CD4-positive, alpha-beta T cell treated with Interleukin-21 for 1 hour (primary cell): ENCODE results near the gene HAPLN2.
"Not testable (repeated sequence)": the region's sequence is repeated elsewhere in the genome, so short reads cannot be mapped to it uniquely, and the experiment has no call there.

Source experiments
- DNase-seq: peaks from one replicate; pipeline ENCODE4 v3.0.0-alpha.2; 2020

Gene HAPLN2

DNA sequence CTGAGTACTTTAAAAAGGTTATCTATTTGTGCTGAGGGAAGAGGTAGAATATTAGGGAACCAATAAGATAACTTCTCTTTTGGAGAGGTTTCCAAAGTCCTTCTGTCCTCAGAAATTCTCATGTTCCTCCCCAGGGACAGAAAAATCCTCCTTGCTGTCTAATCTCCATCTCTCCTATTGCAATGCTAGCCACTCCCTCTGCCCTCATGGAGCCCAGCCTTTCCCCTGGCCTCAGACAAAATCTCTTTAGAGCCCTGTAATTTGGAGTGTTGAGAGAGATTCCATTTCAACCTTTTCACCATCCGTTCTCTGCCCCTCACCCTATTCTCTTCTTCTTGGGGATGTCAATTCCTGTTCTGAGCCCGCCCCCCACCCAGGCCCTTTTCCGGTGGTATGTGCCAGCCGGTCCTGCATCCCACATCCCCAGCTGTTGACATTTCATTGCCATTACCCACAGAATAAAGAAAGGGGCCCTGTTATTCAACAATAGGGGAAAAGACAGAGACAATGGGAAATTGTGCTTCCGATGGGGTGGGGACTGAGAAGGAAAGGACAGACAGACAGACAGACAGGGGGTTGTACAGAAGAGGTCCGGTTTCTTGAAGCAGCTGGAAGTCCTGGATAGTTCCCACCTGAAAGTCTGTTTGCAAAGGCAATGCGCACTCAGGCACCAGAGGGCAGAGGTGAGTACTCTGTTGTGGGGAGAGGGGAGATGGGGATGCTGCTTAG is at the start of gene HAPLN2:
TSS of gene HAPLN2 (plus strand) at position 563 of the 729 bp plus-strand sequence. CDS start 4,076 bp downstream, outside the sequence.
- DNase-seq: peak; percentile 15

DNA sequence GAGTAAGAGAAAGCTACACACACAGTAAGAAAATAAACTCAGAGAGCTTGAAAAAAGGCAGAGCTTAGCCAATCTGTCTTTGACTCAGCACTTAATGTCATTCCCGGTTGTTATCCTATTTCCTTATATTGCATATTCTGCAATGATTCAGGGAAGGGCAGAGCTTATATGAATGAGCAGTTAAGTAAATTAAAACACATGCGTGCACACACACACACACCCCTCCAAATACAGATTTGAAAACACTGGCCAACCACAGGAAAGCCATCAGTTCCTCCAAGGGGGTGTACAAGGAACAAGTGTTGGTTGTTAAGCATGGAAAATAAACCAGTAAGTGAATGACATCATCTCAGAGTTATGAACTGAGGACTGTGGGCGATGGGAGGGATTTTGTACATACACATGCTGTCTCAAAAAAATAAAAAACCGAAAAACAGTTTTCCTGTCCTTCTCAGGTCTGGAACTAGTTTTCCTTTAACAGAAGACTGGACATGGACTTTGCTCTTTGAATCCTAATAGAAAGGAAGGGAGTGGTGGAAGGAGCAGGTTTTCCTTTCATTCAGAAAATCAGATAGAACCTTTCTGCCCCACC is 47.9 kb upstream of the HAPLN2 start:
- no peak for DNase-seq

DNA sequence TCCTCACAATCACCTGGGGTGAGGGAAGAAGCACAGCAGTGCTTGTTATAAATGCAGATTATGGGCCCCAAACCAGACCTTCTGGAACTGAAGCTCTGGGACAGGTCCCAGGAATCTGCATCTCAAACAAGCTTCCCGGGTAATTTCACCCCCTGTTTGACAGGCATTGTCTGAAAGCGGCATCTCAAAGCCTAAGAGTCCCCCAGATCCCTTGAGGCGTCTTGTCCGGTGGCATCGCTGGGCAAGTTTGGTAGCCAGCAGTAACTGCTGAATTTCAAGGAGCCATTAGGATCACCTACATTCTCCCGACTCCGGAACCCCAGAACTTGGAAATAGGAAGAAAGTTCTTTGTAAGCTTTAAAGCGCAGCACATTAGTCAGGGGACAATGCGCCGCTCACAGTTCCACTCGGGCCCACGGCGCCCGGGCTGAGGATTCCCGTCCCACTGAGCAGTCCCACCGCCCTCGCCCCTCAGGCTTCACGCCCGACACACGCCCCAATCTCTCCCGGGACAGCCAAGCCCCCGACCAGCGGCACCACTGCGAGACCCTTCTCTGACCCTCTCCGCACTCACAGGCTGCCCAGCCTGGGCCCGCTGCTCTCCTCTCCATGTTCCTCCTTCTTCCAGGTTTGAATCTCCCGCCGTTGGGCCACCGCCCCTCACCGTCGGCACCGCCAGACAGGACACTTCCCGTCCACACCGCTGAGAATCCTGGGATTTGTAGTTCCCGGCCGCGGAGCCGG is 47.1 kb upstream of the HAPLN2 start, which contains the start of gene IQGAP3:
TSS of gene IQGAP3 (minus strand) at position 647 of the 744 bp plus-strand sequence. CDS start at position 611, 36 bp downstream.
- peak; percentile 82 for DNase-seq

DNA sequence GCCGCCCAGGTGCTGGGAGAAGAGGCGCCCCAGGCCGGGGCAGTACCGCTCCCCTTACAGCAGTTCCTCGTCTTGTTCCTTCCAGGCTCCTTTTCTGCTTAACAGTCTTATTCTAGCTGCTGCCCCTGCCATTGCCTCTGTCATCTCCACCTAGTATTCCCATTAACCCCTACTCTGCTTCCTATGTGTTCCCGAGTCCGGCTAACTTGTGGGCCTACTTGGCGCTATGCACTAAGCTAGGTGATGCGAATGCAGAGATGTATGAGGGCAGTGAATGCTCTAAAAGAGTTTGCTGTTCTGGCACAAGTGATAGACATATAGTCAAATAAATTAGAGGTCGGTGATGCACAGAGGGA is 46.6 kb upstream of the HAPLN2 start:
- DNase-seq: no peak

DNA sequence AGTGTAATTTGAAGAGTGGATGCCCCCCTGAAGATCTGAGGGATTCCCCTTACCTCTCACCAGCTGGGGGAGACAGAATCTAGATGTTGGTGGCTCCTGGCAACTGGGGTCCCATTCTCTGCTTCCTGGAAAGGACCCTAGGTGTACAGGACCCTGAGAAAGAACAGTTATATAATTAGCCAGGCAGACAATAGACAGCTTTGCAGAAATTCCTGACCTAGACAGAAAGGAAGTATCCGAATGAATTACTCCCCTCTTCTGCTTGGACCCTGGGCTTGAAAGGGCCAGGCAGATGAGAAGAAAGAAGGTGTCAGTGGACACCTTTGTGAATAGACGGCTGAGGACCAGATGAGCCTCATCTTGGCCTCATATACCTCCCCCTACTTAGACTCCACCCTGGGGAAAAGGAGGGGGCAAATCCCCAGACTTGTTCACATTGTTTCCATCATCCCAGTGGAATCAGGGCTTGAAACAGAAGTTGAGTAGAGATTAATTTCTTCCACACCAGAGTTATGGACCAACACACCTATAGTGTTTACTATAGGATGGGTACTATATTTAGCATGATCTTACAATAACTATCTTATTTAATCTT is 45.1 kb upstream of the HAPLN2 start:
- no peak for DNase-seq

DNA sequence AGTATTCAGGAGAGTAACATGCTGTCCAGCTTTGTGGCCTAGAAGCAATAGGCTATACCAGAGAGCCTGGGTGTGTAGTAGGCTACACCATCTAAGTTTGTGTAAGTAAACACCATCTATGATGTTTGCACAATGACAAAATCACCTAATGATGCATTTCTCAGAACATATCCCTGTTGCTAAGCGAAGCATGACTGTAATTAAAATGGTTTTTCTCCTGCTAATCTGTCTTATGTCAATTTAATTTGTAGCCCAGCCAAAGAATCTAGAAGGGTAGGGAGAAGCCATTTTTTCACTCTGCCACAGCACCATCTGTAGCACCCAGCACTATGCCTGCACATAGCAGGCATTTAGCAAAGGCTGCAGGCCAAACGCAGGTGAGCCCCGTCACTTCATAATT is 41.7 kb upstream of the HAPLN2 start:
- DNase-seq: no peak

DNA sequence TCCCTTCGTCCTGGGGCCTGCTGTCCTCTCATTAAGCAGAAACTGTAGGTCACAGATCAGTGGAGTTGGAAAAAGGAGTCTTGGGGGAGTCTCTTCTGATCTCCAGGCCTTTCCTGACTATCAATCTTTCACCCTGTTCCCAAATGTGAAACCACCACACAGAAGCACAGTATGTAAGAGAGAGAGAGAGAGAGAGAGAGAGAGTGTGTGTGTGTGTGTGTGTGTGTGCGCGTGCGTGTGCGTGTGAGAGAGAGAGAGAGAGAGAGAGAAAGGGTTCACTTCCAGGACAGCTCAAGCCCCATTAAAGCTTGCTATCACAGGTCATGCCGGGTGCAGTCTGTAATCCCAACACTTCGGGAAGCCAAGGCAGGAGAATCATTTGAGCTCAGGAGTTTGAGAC is 41.2 kb upstream of the HAPLN2 start:
- DNase-seq: no peak

DNA sequence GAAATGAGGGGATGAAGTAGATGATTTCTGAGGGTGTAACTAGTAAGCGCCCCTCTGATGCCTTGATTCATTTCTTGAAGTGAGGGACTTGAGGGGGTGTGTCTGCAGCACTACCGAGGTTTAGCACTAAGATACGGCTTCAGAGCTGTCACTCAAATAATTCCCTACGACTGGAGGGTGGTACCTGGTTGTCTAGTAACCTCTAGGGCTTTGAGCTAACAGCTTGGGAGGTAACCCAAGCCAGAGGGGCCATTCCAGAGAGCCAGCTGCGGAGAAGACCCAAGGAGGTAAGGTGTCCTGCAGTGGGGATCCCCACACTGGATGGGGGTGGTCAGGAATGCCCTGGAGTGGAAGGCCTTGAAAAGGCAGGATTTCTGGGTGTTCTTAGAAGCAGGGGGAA is 39.7 kb upstream of the HAPLN2 start, which contains the start of gene TTC24:
TSS of gene TTC24 (plus strand) at position 252 of the 400 bp plus-strand sequence. CDS start 1,642 bp downstream, outside the sequence.
- no peak for DNase-seq

DNA sequence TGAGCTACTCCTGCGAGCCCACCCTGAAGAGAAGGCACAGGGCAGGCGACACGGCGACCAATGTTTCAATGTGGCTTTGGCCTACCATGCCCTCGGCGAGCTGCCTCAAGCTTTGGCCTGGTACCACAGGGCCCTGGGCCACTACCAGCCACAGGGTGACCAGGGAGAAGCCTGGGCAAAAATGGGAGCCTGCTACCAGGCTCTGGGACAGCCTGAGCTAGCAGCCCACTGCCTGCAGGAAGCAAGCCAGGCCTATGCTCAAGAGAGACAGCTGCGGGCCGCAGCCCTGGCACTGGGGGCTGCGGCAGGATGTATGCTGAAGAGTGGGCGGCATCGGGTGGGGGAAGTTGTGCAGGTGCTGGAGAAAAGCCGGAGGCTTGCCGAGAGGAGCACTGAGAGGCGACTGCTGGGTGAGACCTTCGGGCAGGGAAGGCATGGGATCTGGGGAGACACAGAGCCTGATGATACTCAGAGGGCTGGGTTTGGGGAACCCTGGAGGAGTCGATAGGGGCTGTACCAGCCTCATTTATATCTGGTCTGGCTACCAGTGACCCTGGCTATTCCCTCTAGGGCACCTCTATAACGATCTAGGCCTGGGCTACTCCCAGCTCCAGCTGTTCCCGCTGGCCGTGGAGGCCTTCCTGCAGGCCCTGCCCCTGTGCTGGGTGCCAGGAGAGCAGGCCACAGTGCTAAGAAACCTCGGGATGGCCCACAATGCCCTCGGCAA is 37.4 kb upstream of the HAPLN2 start:
- peak; percentile 32 for DNase-seq

DNA sequence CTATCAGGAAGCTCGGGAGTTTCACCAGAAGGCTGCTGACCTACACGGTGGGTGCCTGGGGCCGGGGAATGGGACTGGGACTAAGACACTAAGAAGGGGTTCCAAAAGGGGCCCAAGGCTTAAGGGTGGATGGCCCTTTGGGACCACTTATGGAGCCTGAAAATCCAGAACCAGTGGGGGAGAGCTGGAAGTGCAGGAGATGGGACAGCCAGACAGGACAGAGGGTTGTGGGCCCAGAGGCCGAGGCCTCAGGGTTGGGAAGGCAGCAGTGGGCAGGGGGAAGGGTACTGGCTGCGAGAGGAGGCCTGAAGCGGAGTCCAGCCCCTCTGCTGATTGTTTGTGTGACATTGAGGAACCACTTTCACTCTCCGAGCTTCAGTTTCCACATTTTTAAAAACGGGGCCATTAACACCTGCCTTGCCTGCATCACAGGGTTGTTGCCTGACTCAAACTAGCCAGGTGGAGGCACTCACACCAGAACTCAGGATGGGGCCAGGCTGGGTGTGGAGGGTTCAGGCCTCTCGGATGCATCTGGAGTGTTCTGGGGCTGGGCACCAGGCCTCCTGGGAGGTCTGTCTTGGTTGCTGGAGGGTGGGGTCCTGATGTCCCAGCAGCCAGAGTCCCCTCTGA is 36.7 kb upstream of the HAPLN2 start:
- peak; percentile 22 for DNase-seq

DNA sequence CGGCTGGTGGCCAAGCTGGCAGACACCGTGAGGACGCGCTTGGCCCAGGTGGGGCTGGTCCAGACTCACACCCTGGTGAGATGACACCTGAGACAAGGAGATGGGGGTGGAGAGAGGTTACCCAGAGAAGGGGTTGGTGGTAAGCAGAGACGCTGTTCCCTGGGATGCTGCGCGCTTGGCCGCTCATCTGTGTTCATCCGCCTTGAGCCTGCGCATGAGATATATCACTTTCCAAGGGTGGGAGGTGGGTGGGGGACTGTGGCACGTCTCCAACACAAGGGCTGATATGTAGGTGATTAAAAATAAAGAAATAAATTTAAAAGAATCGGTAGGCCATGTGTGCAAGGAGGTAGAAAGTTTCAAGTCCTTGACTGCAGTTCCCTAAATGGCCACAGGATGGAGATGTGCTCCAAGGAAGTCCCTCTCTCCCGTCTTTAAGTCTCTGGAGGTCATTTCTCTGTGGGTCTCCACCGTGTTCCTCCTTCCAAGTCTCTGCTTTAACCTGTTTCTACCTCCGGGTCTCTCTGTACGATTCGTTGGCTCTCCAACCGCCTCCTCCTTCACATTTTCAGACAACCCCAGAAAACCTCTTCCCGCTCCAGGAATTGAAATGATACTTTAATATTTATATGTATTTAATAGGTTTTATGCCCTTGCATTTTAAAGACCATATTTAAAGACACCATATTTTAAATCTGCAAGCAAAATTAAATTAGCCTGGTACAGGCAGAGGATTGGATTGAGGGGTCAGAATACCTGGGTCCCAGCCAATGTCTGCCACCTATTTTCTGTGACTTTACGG is 35.2 kb upstream of the HAPLN2 start:
- peak; percentile 82 for DNase-seq

DNA sequence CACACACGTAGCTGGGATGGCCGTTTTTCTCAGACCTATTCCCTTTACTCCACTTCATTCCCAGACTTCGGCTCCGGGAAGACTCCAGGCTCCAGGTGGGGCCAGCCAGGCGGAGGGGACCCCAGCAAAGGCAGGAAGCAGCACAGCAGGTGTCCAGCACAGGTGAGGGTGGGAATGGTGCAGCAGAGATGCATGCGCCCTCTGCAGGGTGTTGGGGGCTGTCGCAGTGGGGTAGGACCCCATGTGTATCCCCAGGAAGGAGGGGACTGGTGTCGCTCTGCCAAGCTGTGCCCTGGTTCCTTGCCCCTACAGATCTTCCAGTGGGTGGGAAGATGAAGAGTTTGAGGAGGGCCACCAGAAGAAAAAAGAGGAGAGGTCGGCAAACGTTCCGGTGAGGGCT is 34.4 kb upstream of the HAPLN2 start:
- DNase-seq: no peak

DNA sequence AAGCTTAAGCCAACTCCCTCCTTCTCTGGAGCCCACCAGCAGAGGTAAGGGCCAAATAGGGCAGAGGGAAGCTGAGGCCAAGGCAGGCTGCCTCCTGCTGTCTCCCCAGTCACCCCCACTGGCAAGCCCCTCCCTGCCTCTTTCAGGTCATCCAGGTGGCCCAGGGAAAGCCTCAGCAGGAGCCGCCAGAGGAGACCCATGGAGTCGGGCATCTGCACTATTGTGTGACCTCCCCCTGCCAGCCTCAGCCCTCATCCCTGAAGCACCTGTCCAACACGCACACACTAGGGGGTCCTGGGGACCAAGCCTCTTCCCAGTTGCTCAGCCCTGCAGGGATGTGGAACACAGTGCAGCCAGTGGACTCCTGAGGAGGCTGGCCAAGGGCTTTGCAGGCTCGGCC is 32.9 kb upstream of the HAPLN2 start:
- DNase-seq: no peak

DNA sequence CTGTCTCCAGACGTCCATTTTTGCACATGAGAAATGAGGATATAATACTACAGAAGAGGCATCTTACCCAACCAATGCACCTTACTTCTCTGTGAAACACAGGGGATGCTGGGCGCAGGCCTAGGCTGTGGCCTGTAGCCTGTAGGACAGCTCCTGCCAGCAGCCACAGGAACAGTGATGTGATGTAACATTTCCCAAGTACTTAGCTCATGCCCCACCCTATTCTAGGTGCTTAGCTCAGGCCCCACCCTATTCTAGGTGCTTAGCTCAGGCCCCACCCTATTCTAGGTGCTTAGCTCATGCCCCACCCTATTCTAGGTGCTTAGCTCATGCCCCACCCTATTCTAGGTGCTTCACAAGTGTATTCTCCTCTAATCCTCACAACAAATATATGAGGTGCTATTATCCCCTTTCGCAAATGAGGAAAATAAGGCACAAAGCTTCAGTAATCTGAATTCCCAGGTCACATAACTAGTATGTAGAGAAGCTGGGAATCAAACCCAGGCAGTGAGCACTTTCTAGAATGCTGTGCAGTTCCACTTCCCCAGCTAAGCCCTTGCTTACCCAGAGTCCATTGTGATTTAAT is 32.2 kb upstream of the HAPLN2 start:
- no peak for DNase-seq

DNA sequence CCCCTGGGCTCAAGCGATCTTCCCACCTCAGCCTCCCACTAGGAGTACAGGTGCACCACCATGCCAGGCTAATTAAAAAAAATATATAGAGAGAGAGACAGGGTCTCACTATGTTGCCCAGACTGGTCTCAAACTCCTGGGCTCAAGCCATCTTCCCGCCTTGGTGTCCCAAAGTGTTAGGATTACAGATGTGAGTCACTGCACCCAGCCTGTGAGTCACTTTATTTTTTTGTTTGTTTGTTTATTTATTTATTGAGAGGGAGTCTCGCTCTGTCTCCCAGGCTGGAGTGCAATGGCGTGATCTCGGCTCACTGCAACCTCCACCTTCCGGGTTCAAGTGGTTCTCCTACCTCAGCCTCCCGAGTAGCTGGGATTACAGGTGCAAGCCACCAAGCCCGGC is 31.3 kb upstream of the HAPLN2 start:
- not testable (repeated sequence) for DNase-seq

DNA sequence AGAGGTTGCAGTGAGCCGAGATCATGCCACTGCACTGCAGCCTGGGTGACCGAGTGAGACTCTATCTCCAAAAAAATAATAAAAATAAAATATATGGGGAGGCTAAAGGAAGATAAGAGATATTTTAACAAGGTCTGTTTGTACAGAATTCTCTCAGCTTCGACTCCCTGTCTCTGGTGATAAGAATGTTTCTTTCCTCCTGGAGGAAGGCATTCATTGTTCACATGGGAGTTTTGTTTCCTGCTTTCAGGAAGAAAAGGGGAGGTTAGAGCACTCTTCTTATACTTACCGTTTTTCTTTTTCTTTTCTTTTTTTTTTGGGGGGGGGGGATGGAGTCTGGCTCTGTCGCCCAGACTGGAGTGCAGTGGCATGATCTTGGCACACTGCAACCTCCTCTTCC is 29.7 kb upstream of the HAPLN2 start:
- DNase-seq: no peak

DNA sequence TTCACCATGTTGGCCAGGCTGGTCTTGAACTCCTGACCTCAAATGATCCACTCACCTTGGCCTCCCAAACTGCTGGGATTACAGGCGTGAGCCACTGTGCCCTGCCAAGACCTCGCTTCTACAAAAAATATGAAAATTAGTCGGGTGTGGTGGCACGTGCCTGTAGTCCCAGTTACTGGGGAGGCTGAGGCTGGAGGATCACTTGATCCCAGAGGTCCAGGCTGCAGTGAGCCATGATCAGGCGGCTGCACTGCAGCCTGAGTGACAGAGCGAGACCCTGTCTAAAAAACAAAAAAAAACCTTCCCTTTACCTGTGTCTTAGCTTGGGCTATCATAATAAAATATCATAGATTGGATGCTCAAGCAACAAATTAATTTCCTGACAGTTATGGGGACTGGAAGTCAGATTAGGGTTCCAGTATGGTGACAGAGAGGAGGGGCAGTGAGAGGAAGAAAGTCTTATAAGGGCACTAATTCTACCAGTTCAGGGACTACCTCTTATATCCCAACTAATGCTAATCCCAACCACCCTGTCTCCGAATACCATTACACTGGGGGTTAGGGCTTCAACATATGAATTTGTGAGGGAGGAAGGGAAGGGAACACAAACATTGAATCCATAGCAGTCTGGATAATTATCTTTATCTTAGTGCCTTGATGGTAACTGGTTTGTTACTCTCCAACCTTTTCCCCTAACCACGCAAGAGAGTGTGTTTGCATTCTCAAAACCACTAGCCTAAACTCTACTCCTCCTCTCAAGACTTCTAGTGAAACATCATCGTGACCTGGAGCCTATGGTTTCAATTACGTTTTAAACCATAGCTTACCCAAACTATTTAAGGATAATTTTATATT is 28.7 kb upstream of the HAPLN2 start:
- no peak for DNase-seq

DNA sequence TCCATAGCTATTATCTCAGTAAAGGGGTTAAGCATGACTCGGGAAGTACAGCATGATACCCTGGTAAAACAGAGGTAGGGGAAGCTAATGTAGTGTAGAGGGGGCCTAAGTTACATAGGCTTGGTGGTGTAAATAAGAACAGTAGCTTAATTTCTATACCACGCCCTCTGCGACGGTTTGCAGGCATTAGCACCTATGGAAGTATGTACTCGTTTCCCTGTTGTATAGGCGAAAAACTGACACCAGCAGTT is 28.1 kb upstream of the HAPLN2 start:
- DNase-seq: no peak

DNA sequence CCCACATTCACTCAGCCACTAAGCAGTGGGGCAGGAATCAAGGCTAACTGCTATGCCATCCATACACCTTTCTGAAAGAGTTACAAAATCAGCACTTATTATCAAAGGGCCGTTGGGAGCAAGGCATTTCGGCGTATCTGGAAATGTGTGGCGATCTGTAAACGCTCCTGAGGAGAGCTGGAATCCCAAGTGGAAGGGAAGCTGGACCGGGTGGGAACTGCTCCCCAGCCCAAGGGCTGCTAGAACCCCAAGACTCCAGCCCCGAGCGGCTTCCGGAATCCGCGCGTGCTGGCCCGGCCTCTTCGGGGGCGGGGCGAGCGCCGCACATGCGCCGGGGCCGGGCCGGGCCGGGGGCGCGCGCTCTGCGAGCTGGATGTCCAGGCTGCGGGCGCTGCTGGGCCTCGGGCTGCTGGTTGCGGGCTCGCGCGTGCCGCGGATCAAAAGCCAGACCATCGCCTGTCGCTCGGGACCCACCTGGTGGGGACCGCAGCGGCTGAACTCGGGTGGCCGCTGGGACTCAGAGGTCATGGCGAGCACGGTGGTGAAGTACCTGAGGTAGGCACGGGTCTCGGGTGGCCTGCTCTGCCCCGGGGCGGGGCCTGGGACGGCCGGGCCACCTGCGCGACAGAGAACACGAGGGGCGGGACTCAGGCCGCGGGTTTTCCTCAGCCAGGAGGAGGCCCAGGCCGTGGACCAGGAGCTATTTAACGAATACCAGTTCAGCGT is 27.6 kb upstream of the HAPLN2 start, which contains the start of gene NAXE:
TSS of gene NAXE (plus strand) at position 345 of the 726 bp plus-strand sequence. CDS start at position 374, 29 bp downstream.
- DNase-seq: peak; percentile 69
